Thoracic aorta (tissue), 2 donors: ENCODE data around the gene COG6. TPM values are rescaled to one million over a fixed set of nuclear protein-coding genes. Genes with fewer than 3 reads are reported as not detected.
A peak's percentile ranks its signal among the peaks of the same experiment; 100 is the strongest.

Experiments
- ATAC-seq: fragments of 150-250 bp; one replicate; pipeline ENCODE4 v1.8.0; 2017; ENCODE audit warnings: low read depth; ENCODE audit not compliant: insufficient number of reproducible peaks, low FRiP score
- DNase-seq: peaks from one replicate; pipeline ENCODE4 v3.0.0-alpha.2; 2020; ENCODE audit warnings: low spot score
- H3K27ac ChIP-seq, 2 donors: fragments of 200-600 bp; sonication (generic); 1 replicate in 1 of 2; 2 replicates in 1 of 2; pipeline ENCODE4 v1.5.1; 2016; ENCODE audit warnings: mild to moderate bottlenecking in 2 of 2, moderate library complexity in 2 of 2
- H3K27me3 ChIP-seq: fragments of 200-600 bp; sonication (generic); replicated peaks from 2 replicates; pipeline ENCODE4 v1.6.0; 2016; ENCODE audit warnings: mild to moderate bottlenecking; ENCODE audit not compliant: insufficient read depth
- H3K36me3 ChIP-seq: fragments of 200-600 bp; sonication (generic); one replicate; pipeline ENCODE4 v1.5.1; 2016
- H3K4me1 ChIP-seq, 2 donors: fragments of 200-600 bp; sonication (generic); 1 replicate in 1 of 2; 2 replicates in 1 of 2; pipeline versions ENCODE4 v1.5.1 to v1.6.0; 2016; ENCODE audit warnings: low read depth in 2 of 2, mild to moderate bottlenecking in 1 of 2; ENCODE audit not compliant: control insufficient read depth in 1 of 2
- H3K4me3 ChIP-seq: fragments of 200-600 bp; sonication (generic); 2 replicates; pipeline ENCODE4 v1.5.1; 2016; ENCODE audit warnings: mild to moderate bottlenecking
- H3K9me3 ChIP-seq: fragments of 200-600 bp; sonication (generic); 2 replicates; pipeline ENCODE4 v1.5.1; 2016
- total RNA-seq, 2 donors: library from RNA; depleted of rRNA; stranded (reverse); fragments of >200 nt; gene quantifications; one replicate each; pipeline versions ENCODE4 v1.1.0 to v1.2.3, GENCODE V29; 2016
- TF ChIP-seq, protein P1 (sequence below): fragments of 200-600 bp; sonication (generic); IDR thresholded peaks from one replicate; pipeline ENCODE4 v1.5.1; 2019; ENCODE audit warnings: antibody characterized with exemption

The COG6 gene
- total RNA-seq, 2 donors from 2014 or later = 28.9 to 42.4 TPM

DNA sequence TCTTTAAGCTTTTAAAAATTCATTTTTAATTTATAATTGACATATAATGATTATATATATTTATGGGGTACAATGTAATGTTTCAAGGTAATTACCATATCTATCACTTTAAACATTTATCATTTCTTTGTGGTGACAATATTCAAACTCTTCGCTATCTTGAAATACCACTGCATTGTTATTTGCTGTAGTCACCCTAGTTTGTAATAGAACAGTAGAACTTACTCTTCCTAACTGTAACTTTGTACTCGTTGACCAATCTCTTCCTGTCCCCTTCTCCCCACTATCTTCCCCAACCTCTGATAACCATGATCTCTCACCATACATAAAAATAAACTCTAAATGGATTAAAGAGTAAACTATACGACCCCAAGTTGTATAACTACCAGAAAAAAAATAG lies 20.4 kb downstream of the COG6 start:
- Histone ChIP-seq H3K27ac (no peak overlapping the region), H3K4me3 (no peak overlapping the region), H3K4me1 (no peaks in the 10 kb centered on the region), H3K36me3 (peaks cover 11% of the 10 kb centered on the region), H3K27me3 (no peaks in the 10 kb centered on the region), H3K9me3 (no peaks in the 10 kb centered on the region)
- TF ChIP-seq, protein P1, sequence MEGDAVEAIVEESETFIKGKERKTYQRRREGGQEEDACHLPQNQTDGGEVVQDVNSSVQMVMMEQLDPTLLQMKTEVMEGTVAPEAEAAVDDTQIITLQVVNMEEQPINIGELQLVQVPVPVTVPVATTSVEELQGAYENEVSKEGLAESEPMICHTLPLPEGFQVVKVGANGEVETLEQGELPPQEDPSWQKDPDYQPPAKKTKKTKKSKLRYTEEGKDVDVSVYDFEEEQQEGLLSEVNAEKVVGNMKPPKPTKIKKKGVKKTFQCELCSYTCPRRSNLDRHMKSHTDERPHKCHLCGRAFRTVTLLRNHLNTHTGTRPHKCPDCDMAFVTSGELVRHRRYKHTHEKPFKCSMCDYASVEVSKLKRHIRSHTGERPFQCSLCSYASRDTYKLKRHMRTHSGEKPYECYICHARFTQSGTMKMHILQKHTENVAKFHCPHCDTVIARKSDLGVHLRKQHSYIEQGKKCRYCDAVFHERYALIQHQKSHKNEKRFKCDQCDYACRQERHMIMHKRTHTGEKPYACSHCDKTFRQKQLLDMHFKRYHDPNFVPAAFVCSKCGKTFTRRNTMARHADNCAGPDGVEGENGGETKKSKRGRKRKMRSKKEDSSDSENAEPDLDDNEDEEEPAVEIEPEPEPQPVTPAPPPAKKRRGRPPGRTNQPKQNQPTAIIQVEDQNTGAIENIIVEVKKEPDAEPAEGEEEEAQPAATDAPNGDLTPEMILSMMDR = no peak
- DNase-seq (no peak), ATAC-seq (no peak)

DNA sequence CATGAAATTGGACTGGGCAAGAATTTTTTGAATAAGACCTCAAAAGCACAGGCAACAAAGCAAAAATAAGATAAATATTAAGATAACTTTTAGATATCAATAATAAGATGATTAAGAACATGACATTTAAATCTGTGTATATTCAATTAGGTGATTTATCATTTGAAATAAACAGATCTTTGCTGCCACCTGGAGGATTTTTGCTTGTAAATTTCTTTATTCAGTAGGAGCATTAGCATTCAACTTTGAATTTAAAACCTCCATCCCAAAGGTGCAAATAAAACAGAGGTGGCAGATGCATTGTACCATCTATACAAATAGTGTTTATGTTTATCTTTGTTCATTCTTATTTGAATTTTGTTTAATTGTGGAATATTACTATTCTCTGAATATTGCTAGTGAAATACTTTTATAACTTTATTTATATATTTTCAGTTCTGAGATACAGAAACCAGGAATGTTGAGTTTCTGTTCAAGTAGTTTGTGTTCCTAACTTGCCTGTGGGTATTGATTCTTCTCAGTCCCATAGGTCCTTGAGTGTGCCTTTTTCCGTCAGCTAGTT lies 20.9 kb downstream of the COG6 start:
- no peak for ATAC-seq

GRCh38 chr13:39682310-39682709 lies 26.8 kb downstream of the COG6 start:
- Histone ChIP-seq H3K27ac (no peak overlapping the region), H3K36me3 (peaks cover 19% of the 10 kb centered on the region)
- no peak for ATAC-seq

More for the DNA sequence above, 20.9 kb downstream of the COG6 start:
- H3K4me1 ChIP-seq = no peaks in the 10 kb centered on the region
- no peaks in the 10 kb centered on the region for H3K9me3 ChIP-seq
- TF ChIP-seq, protein P1 = peak; percentile 40
- H3K27me3 ChIP-seq = no peaks in the 10 kb centered on the region
- no peak for DNase-seq
- H3K4me3 ChIP-seq = no peak overlapping the region
- no peak overlapping the region for H3K27ac ChIP-seq
- H3K36me3 ChIP-seq = peaks cover 11% of the 10 kb centered on the region

GRCh38 chr13:39682788-39683187 lies 27.3 kb downstream of the COG6 start:
- H3K9me3 ChIP-seq = no peaks in the 10 kb centered on the region
- H3K36me3 ChIP-seq = peaks cover 24% of the 10 kb centered on the region
- H3K27me3 ChIP-seq = no peaks in the 10 kb centered on the region
- ATAC-seq = no peak
- H3K4me1 ChIP-seq = no peaks in the 10 kb centered on the region
- no peak overlapping the region for H3K4me3 ChIP-seq
- H3K27ac ChIP-seq = no peak overlapping the region
- no peak for DNase-seq
- TF ChIP-seq, protein P1 = no peak

More at GRCh38 chr13:39682310-39682709, 26.8 kb downstream of the COG6 start:
- no peaks in the 10 kb centered on the region for H3K27me3 ChIP-seq
- DNase-seq = no peak
- H3K4me3 ChIP-seq = no peak overlapping the region
- no peaks in the 10 kb centered on the region for H3K9me3 ChIP-seq
- no peaks in the 10 kb centered on the region for H3K4me1 ChIP-seq
- TF ChIP-seq, protein P1 = no peak

- Histone ChIP-seq H3K4me1 (no peaks in the 10 kb centered on the region), H3K4me3 (no peak overlapping the region), H3K9me3 (no peaks in the 10 kb centered on the region), H3K36me3 (peaks cover 27% of the 10 kb centered on the region), H3K27me3 (no peaks in the 10 kb centered on the region), H3K27ac (no peak overlapping the region)
- TF ChIP-seq, protein P1 = peak; percentile 34
- DNase-seq = no peak
- no peak for ATAC-seq
Measured at GRCh38 chr13:39684531-39685137, 29.2 kb downstream of the COG6 start.
